T-helper 2 cell (primary cell): ENCODE results near the gene SCGB1C2.

Source experiments
- DNase-seq, 5 experiments: peaks; one replicate each; pipeline versions ENCODE4 v3.0.0 to v3.0.0-alpha.2; 2012 to 2022

SCGB1C2 gene

DNA sequence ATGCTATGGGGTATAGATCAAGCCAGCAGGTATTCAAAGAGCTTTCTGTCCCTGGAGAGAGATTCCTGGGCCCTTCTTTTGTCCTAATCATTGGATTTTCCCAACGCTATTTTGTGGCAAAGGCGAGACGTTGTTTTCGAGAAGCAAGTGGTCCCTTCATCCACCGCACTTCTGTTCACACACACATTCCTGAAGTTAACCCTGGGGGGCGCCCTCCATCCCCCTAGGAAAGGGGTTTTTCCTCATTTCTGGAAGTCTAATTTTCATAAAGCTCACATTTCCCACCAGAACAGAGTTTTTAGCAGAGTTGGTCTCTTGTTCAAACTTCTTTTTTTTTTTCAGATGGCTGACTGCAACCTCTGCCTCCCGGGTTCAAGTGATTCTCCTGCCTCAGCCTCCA lies 11.9 kb downstream of the SCGB1C2 start:
- DNase-seq = no peak

DNA sequence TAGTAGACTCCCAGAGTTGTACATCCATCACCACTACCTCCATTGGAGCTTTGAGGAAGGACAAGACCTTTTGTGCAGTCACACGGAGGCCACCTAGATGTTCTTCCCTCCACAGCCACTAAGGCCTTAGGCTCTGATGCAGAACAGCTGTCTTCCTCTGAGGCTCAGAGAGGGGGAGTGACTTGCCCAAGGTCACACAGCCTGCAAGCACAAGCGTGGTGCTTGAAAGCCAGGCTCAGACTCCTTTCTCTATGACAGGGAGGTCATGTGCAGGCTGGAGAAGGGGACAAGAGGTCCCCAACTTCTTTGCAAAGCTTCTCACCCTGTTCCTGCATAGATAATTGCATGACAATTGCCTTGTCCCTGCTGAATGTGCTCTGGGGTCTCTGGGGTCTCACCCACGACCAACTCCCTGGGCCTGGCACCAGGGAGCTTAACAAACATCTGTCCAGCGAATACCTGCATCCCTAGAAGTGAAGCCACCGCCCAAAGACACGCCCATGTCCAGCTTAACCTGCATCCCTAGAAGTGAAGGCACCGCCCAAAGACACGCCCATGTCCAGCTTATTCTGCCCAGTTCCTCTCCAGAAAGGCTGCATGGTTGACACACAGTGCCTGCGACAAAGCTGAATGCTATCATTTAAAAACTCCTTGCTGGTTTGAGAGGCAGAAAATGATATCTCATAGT lies 12.7 kb downstream of the SCGB1C2 start:
- DNase-seq = no peak

GRCh38 chr17:151004-151403 lies 13.6 kb downstream of the SCGB1C2 start:
- DNase-seq = no peak

DNA sequence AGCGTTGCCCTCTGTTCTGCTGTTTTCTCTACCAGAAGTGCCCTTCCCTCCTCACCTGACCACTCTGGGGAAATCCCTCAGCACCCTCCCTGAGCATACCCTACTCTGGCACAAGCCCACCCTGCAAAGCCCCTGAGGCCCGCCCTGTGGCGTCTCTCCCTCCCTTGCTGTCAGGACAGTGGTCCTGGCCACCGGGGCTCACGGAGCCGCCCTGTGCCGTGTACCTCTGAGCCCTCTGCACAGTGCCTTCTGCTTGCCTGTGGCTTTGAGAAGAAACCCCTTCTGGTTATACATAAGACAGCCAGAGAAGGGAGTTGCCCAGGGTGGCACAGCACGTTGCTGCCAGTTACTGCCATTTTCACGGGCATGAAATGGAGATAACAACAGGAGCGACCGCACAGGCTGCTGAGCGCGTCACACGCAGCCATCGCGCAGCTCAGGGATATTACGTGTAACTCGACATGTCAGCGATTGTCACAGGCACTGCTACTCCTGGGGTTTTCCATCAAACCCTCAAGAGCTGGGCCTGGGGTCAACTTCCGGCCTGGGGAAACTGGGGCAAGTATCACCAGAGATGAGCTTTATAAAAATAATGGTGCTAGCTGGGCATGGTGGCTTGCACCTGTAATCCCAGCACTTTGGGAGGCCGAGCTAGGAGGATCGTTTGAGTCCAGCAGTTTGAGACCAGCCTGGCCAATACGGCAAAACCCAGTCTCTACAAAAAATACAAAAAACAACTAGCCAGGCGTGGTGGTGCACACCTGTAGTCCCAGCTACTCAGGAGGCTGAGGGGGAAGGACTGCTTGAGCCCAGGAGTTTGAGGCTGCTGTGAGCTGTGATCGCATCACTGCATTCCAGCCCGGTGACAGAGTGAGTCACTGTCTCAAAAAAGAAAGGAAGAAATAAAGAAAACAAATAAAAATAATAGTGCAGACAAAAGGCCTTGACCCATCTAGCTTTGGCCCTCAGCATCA lies 14.8 kb downstream of the SCGB1C2 start:
- DNase-seq = no peak

DNA sequence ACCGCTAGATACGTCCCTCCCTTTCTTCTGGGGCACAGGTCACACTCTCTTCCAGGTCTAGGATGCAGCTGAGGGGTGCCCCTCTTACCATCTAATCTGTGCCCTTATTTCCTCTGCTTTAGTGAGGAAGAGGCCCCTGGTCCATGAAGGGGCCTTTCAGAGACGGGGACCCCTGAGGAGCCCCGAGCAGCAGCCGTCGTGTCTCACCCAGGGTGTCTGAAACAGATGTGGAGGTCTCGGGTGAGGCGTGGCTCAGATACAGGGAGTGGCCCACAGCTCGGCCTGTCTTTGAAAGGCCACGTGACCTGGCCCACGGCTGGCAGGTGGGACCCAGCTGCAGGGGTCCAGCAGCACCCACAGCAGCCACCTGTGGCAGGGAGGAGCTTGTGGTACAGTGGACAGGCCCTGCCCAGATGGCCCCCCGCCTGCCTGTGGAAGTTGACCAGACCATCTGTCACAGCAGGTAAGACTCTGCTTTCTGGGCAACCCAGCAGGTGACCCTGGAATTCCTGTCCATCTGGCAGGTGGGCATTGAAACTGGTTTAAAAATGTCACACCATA lies 15.6 kb downstream of the SCGB1C2 start:
- DNase-seq = no peak

- DNase-seq = no peak
These were observed 16.5 kb downstream of the SCGB1C2 start for GRCh38 chr17:153851-154250.

- no peak for DNase-seq
These were observed 18.2 kb downstream of the SCGB1C2 start for GRCh38 chr17:155576-155975.

DNA sequence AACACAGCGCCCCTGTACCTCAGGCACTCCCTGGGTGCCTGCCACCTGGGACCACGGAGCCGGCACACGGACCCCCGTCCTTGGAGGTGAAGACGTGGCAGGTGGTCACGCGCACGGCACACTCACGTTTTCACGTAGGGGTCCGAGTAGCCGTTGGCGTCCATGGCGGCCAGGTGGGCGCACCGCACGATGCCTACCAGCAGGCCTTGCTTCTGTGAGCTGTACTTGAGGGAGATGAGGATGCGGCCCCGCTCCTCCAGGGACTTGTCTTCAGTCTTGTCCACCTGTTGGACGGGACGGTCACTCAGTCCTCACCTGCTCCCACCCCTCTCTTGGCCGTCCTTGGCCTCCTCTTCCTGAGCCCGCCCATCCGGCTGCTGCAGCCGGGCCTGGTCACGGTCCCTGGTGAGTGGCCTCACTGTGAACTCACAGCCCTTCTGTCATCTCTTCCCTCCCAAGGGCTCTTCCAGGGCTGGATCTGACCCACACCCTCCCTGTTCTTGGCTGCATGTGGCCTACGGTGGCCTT lies 18.8 kb downstream of the SCGB1C2 start:
- DNase-seq = no peak

DNA sequence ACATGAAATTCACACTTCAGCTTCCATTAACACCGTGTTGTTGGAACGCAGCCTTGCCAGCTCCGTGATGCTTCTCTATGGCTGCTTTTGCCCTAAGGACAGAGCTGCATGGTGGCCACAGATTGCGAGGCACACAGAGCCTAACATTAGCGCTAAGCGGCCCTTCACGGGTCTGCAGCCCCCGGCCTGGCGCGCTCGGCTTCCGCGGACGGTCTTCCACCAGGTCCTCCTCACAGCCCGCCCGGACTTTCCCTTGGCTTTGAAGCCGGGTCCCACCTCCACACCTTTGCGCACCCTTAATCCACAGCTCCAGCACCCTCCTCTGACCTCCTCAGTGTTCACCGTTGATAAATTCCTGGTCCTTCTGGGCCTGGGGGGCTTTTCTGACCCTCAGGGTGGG lies 19.6 kb downstream of the SCGB1C2 start:
- DNase-seq = no peak

DNA sequence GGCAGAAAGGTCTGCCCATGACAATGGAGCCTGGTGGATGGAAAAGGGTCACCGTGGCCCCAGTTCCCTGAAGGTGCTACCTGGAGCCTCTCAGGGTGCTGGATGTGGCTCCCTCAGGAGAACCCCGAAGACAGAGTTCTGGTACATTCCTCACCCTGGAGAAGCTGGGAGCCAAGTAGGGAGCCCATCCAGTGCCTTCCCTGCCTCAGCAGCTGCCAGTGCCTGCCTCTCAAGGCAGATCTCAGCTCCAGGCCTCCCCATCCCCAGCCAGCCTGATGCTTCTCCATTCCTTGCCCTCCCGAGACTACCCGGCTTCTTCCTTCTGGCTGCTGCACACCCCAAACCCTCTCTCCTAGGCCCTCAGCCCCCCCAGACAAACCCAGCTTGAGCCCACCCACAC lies 20.5 kb downstream of the SCGB1C2 start:
- no peak for DNase-seq

DNA sequence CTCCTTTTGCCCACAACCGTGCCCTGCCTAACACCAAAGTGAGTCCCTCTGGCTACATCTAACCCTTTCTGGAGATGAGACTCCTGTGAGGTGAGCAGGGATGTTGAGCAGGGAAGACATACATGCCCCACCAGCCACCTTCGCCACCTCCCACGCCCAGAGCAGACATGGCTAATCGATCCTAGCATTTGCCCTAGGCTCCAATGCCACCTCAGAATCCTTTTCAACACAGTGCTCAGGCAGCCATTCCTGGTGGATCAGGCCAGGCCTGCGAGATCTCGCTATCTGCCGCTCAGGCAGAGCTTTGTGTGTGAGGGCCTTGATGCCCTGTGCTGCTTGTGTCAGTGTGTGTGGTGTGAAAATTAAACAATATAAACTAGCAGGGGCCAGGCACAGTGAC lies 21.0 kb downstream of the SCGB1C2 start:
- DNase-seq = no peak

GRCh38 chr17:159609-160008 lies 22.2 kb downstream of the SCGB1C2 start:
- DNase-seq = no peak

- DNase-seq = no peak
These were observed 23.0 kb downstream of the SCGB1C2 start for GRCh38 chr17:160336-160735.

DNA sequence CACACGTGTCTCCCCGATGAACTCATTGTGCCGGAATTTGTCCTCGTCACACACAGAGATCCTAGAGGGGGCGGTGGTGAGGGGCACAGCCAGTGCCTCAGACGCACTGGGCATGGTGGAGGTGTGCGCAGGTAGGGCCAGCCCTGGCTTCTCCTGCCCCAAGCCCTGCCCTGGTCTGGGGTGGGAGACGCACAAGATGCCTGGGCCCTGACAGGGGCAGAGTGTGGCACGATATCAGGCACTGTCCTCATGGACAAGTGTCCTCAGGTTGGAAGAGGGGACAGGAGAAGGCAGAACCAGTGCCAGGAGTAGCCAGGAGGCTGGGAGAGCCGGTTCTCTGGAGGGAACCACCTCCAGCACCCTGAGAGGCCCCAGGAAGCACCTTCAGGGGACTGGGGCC lies 24.1 kb downstream of the SCGB1C2 start:
- DNase-seq = no peak

DNA sequence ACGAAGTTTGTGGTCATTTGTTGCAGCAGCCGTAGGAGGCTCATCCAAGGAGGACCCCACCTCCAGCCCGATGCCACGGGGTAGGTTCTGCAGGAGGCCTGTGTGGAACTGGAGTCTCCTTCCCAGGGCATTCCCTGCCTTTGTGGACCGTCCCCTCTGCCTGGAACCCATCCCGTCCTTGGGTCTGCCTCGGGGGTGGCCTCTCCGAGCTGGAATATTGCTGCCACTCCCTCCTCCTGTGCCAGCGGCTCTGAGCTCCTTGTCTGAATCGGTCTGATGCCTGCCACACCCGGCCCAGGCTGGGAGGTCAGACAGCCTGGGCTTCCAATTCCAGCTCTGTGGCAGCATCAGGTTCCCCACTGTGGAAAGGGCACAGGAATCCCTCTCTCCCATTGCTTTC lies 25.3 kb downstream of the SCGB1C2 start:
- no peak for DNase-seq

GRCh38 chr17:163514-164098 lies 26.2 kb downstream of the SCGB1C2 start:
- DNase-seq = no peak

GRCh38 chr17:164303-165235 lies 27.2 kb downstream of the SCGB1C2 start:
- peak in 1 of 5 experiments; percentile 16 for DNase-seq

- no peak for DNase-seq
These were observed 28.6 kb downstream of the SCGB1C2 start for GRCh38 chr17:165939-166338.

DNA sequence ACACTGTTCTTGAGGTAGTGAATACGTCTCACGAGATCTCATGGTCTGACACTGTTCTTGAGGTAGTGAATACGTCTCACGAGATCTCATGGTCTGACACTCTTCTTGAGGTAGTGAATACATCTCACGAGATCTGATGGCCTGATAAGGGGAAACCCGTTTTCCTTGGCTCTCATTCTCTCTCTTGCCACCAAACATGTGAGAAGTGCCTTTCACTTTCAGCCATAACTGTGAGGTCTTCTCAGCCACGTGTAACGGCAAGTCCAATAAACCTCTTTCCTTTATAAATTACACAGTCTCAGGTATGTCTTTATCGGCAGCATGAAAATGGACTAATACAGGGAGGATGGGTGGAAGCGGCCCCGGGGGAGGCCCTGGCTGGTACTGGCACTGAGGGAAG lies 31.2 kb downstream of the SCGB1C2 start:
- DNase-seq = peak in 1 of 5 experiments; percentile 54

GRCh38 chr17:170130-170670 lies 32.8 kb downstream of the SCGB1C2 start:
- no peak for DNase-seq

- DNase-seq = no peak
These were observed 34.5 kb downstream of the SCGB1C2 start for GRCh38 chr17:171871-172270.

DNA sequence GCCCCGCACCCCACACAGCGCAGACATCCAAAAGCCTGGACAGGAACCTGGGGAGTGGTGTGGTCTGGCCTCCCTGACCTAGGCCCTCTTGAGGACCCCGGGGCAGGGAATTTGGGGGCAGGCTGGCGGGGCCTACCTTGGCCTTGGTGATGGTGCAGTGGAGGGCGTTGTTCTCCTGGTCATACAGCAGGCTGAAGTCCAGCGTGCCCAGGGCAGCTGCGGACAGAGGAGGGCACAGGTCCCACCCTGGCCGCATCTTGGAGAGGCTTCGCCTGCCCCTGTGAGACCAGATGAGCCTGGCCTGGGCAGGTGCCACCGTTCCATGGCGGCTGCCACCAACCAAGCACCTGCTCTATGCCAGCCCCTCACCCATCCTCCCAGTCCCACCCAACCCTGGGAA lies 35.0 kb downstream of the SCGB1C2 start:
- DNase-seq = no peak
